HL-60 (cell line): Measurements from ENCODE around the gene ARHGAP10.

Experiments used
- GABPA ChIP-seq: IDR thresholded peaks from 2 replicates; pipeline ENCODE4 v1.6.1; 2012; ENCODE audit warnings: low read depth
- POLR2AphosphoS5 ChIP-seq: IDR thresholded peaks from 2 replicates; pipeline ENCODE4 v1.6.1; 2012; ENCODE audit warnings: low read depth
- SPI1 ChIP-seq: IDR thresholded peaks from 2 replicates; pipeline ENCODE4 v1.6.1; 2012; ENCODE audit warnings: low read depth, mild to moderate bottlenecking, borderline replicate concordance
- TF ChIP-seq, protein P1 (sequence below): IDR thresholded peaks from one replicate; pipeline ENCODE4 v1.5.1; 2011; ENCODE audit warnings: low read length, control low read depth, inconsistent platforms; ENCODE audit not compliant: insufficient read depth
- TF ChIP-seq, protein P2 (sequence below): IDR thresholded peaks from 2 replicates; pipeline ENCODE4 v1.6.1; 2012; ENCODE audit warnings: low read depth; ENCODE audit not compliant: insufficient replicate concordance

- TF ChIP-seq, protein P1, sequence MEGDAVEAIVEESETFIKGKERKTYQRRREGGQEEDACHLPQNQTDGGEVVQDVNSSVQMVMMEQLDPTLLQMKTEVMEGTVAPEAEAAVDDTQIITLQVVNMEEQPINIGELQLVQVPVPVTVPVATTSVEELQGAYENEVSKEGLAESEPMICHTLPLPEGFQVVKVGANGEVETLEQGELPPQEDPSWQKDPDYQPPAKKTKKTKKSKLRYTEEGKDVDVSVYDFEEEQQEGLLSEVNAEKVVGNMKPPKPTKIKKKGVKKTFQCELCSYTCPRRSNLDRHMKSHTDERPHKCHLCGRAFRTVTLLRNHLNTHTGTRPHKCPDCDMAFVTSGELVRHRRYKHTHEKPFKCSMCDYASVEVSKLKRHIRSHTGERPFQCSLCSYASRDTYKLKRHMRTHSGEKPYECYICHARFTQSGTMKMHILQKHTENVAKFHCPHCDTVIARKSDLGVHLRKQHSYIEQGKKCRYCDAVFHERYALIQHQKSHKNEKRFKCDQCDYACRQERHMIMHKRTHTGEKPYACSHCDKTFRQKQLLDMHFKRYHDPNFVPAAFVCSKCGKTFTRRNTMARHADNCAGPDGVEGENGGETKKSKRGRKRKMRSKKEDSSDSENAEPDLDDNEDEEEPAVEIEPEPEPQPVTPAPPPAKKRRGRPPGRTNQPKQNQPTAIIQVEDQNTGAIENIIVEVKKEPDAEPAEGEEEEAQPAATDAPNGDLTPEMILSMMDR, result no peak
- TF ChIP-seq, protein P2, sequence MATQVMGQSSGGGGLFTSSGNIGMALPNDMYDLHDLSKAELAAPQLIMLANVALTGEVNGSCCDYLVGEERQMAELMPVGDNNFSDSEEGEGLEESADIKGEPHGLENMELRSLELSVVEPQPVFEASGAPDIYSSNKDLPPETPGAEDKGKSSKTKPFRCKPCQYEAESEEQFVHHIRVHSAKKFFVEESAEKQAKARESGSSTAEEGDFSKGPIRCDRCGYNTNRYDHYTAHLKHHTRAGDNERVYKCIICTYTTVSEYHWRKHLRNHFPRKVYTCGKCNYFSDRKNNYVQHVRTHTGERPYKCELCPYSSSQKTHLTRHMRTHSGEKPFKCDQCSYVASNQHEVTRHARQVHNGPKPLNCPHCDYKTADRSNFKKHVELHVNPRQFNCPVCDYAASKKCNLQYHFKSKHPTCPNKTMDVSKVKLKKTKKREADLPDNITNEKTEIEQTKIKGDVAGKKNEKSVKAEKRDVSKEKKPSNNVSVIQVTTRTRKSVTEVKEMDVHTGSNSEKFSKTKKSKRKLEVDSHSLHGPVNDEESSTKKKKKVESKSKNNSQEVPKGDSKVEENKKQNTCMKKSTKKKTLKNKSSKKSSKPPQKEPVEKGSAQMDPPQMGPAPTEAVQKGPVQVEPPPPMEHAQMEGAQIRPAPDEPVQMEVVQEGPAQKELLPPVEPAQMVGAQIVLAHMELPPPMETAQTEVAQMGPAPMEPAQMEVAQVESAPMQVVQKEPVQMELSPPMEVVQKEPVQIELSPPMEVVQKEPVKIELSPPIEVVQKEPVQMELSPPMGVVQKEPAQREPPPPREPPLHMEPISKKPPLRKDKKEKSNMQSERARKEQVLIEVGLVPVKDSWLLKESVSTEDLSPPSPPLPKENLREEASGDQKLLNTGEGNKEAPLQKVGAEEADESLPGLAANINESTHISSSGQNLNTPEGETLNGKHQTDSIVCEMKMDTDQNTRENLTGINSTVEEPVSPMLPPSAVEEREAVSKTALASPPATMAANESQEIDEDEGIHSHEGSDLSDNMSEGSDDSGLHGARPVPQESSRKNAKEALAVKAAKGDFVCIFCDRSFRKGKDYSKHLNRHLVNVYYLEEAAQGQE, result no peak
- TF ChIP-seq SPI1 (no peak), GABPA (no peak), POLR2AphosphoS5 (no peak)
These were observed 252.9 kb downstream of the ARHGAP10 start for GRCh38 chr4:147984778-147985138.
